Body of pancreas (tissue), 4 donors: ENCODE measurements around the gene RRAS.

Source experiments
- POLR2A ChIP-seq, 3 donors: fragments of 450-650 bp; IDR thresholded peaks; one replicate each; pipeline ENCODE4 v1.6.1; 2016; ENCODE audit warnings: antibody characterized with exemption in 3 of 3, mild to moderate bottlenecking in 2 of 3
- TF ChIP-seq, protein P1 (sequence below), 7 experiments: fragments of 450-650 bp in 4 of 7; fragments of 200-600 bp in 3 of 7; sonication (generic) in 3 of 7; IDR thresholded peaks; one replicate each; pipeline ENCODE4 v1.5.1; 2016 to 2019; ENCODE audit warnings: antibody characterized with exemption in 7 of 7

- TF ChIP-seq, protein P1, sequence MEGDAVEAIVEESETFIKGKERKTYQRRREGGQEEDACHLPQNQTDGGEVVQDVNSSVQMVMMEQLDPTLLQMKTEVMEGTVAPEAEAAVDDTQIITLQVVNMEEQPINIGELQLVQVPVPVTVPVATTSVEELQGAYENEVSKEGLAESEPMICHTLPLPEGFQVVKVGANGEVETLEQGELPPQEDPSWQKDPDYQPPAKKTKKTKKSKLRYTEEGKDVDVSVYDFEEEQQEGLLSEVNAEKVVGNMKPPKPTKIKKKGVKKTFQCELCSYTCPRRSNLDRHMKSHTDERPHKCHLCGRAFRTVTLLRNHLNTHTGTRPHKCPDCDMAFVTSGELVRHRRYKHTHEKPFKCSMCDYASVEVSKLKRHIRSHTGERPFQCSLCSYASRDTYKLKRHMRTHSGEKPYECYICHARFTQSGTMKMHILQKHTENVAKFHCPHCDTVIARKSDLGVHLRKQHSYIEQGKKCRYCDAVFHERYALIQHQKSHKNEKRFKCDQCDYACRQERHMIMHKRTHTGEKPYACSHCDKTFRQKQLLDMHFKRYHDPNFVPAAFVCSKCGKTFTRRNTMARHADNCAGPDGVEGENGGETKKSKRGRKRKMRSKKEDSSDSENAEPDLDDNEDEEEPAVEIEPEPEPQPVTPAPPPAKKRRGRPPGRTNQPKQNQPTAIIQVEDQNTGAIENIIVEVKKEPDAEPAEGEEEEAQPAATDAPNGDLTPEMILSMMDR (IDR thresholded peaks at IDR 0.05), result no peak
- TF ChIP-seq POLR2A (IDR thresholded peaks at IDR 0.05), result no peak
These were observed 51.4 kb downstream of the RRAS start for GRCh38 chr19:49588365-49589122.
